ENCODE data around the gene KDM2A.

GRCh38 chr11:67290801-67291200 lies 171.7 kb downstream of the KDM2A start:
- no peak for TF ChIP-seq CTCF (conservative IDR thresholded peaks at IDR 0.05; ENCODE audit: low read depth, low read length)
- TF ChIP-seq EZH2 (IDR thresholded peaks at IDR 0.05; ENCODE audit: borderline replicate concordance, low read depth, low read length, poor library complexity, severe bottlenecking) = no peak
